CD4-positive, alpha-beta T cell (primary cell): Measurements from ENCODE around the gene RPL26. TPM values are rescaled to one million over a fixed set of nuclear protein-coding genes. Genes with fewer than 3 reads are reported as not detected.

Experiments
- ATAC-seq: fragments of 200-7000 bp; cut with Tn5 transposase; one replicate; pipeline ENCODE4 v1.10.0; 2022; ENCODE audit warnings: mild to moderate bottlenecking; ENCODE audit not compliant: poor library complexity
- CTCF ChIA-PET: fragments of 350-600 bp; sonication (Branson Sonifier 250); formaldehyde crosslinking; loops from one replicate; lab custom pipeline; 2021; ENCODE audit warnings: antibody characterized with exemption, inconsistent platforms; lab: Charles Lee
- POLR2A ChIA-PET: fragments of 350-600 bp; sonication (Branson Sonifier 250); formaldehyde crosslinking; loops from one replicate; lab custom pipeline; 2021; ENCODE audit warnings: antibody characterized with exemption, inconsistent platforms; lab: Charles Lee
- DNase-seq, 14 experiments: peaks; one replicate each; pipeline ENCODE4 v3.0.0-alpha.2; 2013 to 2020; ENCODE audit warnings: mixed read lengths in 2 of 14
- H3K27ac ChIP-seq, 2 donors: one replicate each; pipeline versions ENCODE4 v1.5.1 to v1.7.0; 2013; ENCODE audit warnings: low read length in 2 of 2, low read depth in 1 of 2, mild to moderate bottlenecking in 1 of 2
- H3K27me3 ChIP-seq, 2 experiments: 1 replicate in 1 of 2; 2 replicates in 1 of 2; pipeline versions ENCODE4 v1.6.1 to v1.7.0; 2013; ENCODE audit warnings: low read length in 2 of 2, control low read depth in 1 of 2, mild to moderate bottlenecking in 1 of 2, moderate library complexity in 1 of 2; ENCODE audit not compliant: insufficient read depth in 2 of 2, control insufficient read depth in 1 of 2
- H3K36me3 ChIP-seq: one replicate; pipeline ENCODE4 v1.6.1; 2013; ENCODE audit warnings: low read length, control low read depth; ENCODE audit not compliant: insufficient read depth
- H3K4me1 ChIP-seq: one replicate; pipeline ENCODE4 v1.6.1; 2013; ENCODE audit warnings: low read length, control low read depth; ENCODE audit not compliant: insufficient read depth
- H3K4me3 ChIP-seq: one replicate; pipeline ENCODE4 v1.5.1; 2013; ENCODE audit warnings: mild to moderate bottlenecking, low read length, moderate library complexity
- H3K9me3 ChIP-seq, 2 experiments: 1 replicate in 1 of 2; 2 replicates in 1 of 2; pipeline versions ENCODE4 v1.6.1 to v1.7.0; 2013; ENCODE audit warnings: low read length in 2 of 2, mild to moderate bottlenecking in 2 of 2, control low read depth in 1 of 2, moderate library complexity in 1 of 2; ENCODE audit not compliant: control insufficient read depth in 1 of 2, insufficient read depth in 1 of 2
- H3K27ac Mint-ChIP-seq: one replicate; pipeline ENCODE4 v1.8.0; 2020; ENCODE audit warnings: mixed read lengths
- H3K27me3 Mint-ChIP-seq: one replicate; pipeline ENCODE4 v1.8.0; 2021; ENCODE audit warnings: mixed read lengths
- H3K36me3 Mint-ChIP-seq: one replicate; pipeline ENCODE4 v1.8.0; 2021; ENCODE audit warnings: low read depth, mixed read lengths
- H3K4me1 Mint-ChIP-seq: one replicate; pipeline ENCODE4 v1.8.0; 2021; ENCODE audit warnings: low read depth, mixed read lengths
- H3K4me3 Mint-ChIP-seq: one replicate; pipeline ENCODE4 v1.8.0; 2020; ENCODE audit warnings: mild to moderate bottlenecking, mixed read lengths
- H3K9me3 Mint-ChIP-seq: one replicate; pipeline ENCODE4 v1.8.0; 2020; ENCODE audit warnings: mixed read lengths
- CTCF ChIP-seq: fragments of 200-600 bp; IDR thresholded peaks from one replicate; pipeline ENCODE4 v1.8.0; 2022; ENCODE audit warnings: antibody characterized with exemption, mild to moderate bottlenecking
- intact Hi-C, 2 experiments: fragments of 100-400 bp; cut with DNase I in 1 of 2; cut with micrococcal nuclease in 1 of 2; formaldehyde crosslinking; loops; one replicate each; pipeline versions ENCODE4 v1.15.1 to v1.9.0; 2023 to 2025; cut with DNase I, micrococcal nuclease
- total RNA-seq, 174 experiments: library from RNA in 2 of 174; stranded (reverse) in 2 of 174; gene quantifications; one replicate each; pipeline ENCODE4 v1.2.3 and lab custom pipeline; 2021 to 2026

The RPL26 gene
- total RNA-seq, 2 experiments from 2014 or later = 2,959 to 3,104 TPM

GRCh38 chr17:8372422-8372821 is 10.6 kb downstream of the RPL26 start:
- H3K27me3 ChIP-seq = no peaks in the 10 kb centered on the region
- no peak overlapping the region for H3K4me3 ChIP-seq
- Mint-ChIP-seq H3K27me3 (no peaks in the 10 kb centered on the region), H3K9me3 (no peaks in the 10 kb centered on the region), H3K4me3 (no peak overlapping the region), H3K4me1 (peaks cover 27% of the 10 kb centered on the region), H3K27ac (no peak overlapping the region), H3K36me3 (peaks cover 51% of the 10 kb centered on the region)
- no peaks in the 10 kb centered on the region for H3K9me3 ChIP-seq
- peaks cover 28% of the 10 kb centered on the region for H3K36me3 ChIP-seq
- POLR2A ChIA-PET = no interaction called here
- CTCF ChIA-PET = no interaction called here
- DNase-seq (no peak), ATAC-seq (no peak)
- H3K27ac ChIP-seq = no peak overlapping the region
- TF ChIP-seq CTCF = no peak
- H3K4me1 ChIP-seq = peaks cover 20% of the 10 kb centered on the region
- intact Hi-C loops = loop anchor here in 1 of 2 experiments (10.0 kb wide), 1 partner anchor 258 kb away; the partner anchor contains the start of gene ALOXE3

- ATAC-seq (no peak), DNase-seq (no peak)
- Mint-ChIP-seq H3K27ac (no peak overlapping the region), H3K4me1 (peaks cover 20% of the 10 kb centered on the region), H3K36me3 (peaks cover 44% of the 10 kb centered on the region), H3K9me3 (no peaks in the 10 kb centered on the region), H3K27me3 (no peaks in the 10 kb centered on the region), H3K4me3 (no peak overlapping the region)
- no peak for TF ChIP-seq CTCF
- Histone ChIP-seq H3K36me3 (peaks cover 22% of the 10 kb centered on the region), H3K9me3 (no peaks in the 10 kb centered on the region), H3K27ac (no peak overlapping the region), H3K27me3 (no peaks in the 10 kb centered on the region), H3K4me1 (peaks cover 17% of the 10 kb centered on the region), H3K4me3 (no peak overlapping the region)
- intact Hi-C loops = loop anchor here in 1 of 2 experiments (10.0 kb wide), 1 partner anchor 257 kb away; the partner anchor contains the start of gene ALOXE3
- ChIA-PET POLR2A (no interaction called here), CTCF (no interaction called here)
Observed at GRCh38 chr17:8371786-8372185, 11.2 kb downstream of the RPL26 start.

- ChIA-PET POLR2A (no interaction called here), CTCF (interaction anchor here (0.5 kb wide), 1 partner anchor 21 kb away, joined by 3 read pairs; no protein-coding TSS in a partner anchor)
- Mint-ChIP-seq H3K9me3 (no peaks in the 10 kb centered on the region), H3K4me3 (no peak overlapping the region), H3K27ac (no peak overlapping the region), H3K36me3 (peaks cover 33% of the 10 kb centered on the region), H3K4me1 (peaks cover 5% of the 10 kb centered on the region), H3K27me3 (no peaks in the 10 kb centered on the region)
- ATAC-seq = no peak
- no peak for TF ChIP-seq CTCF
- Histone ChIP-seq H3K9me3 (no peaks in the 10 kb centered on the region), H3K4me1 (no peaks in the 10 kb centered on the region), H3K27me3 (no peaks in the 10 kb centered on the region), H3K4me3 (no peak overlapping the region), H3K27ac (no peak overlapping the region), H3K36me3 (peaks cover 20% of the 10 kb centered on the region)
- intact Hi-C loops = loop anchor here in 1 of 2 experiments (10.0 kb wide), 1 partner anchor 255 kb away; the partner anchor contains the start of gene ALOXE3
- peak in 1 of 14 experiments; percentile 25 for DNase-seq
Observed at GRCh38 chr17:8369944-8370343, 13.0 kb downstream of the RPL26 start.
